ENCODE data around the gene ARHGAP22.

The ARHGAP22 gene

DNA sequence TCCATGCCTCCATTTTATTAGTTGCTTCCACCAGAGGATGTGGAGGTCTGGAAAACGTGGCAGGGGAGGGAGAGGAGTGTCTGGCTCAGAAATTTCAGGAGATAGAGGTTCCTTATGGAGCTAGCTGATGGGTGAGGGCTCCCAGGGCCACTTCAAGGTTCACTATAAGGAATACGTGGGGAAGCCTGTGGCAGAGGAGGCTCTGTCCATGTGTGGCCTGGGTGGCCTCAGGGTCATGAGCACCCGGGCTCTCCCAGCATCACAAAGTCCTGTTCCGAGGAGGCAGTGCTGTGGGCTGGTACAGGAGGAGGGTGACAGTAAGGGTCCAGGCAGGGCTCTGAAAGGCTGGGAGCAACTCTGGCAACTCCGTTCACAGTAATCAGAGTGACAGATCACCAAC is 24.6 kb downstream of the ARHGAP22 start:
- DNase-seq, result no peak

DNA sequence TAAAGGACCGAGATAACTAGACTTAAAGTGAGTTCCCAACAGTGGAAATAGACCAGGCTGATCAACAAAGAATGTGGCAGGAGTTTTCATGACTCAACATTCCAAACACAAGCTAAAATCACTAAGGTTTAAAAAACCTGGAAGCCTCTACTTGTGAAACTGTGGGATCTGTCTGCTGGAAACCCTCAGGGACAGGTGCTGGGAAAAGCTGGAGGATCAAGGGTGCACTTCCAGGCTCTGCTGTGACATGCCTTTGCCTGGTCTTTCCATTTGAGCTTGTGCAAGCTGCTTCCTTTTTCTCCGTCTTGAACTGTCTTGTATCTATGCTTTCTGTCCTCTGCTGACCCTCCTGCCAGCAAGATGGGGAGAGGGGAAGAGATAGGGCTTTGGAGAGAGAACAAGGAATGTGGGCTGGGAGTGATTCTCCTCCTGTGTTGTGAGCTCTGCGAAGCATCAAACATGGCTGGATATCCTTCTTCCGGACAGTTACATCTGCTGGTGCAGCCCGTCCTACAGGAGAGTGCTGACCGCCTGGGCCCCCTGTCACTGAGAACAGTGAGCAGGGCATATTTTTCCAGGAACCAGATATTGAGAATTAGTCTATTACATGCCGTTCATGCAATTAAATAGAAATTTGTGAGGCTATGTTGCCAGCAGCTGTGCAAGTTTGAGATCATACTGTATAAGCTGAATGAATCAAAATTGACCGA is 25.5 kb downstream of the ARHGAP22 start:
- no peak for DNase-seq

DNA sequence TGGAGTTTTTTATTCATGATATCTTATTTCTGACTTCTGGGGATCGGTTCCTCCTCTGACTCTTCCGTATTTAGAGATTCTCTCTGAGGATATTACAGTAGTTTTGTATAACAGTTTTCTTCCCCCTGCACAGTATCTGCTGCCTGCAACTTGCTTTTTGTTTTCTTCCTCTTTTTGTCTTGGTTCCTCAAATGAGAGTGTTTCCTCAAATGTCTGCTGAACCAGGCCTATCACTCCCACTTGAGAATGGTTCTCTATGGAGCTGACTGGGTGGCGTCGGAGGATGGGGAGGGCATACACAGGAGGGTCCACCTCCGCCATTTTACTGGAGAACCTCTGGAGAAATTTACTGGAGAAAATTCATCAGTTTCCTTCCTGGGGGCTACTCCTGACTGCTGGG is 27.7 kb downstream of the ARHGAP22 start:
- no peak for DNase-seq

DNA sequence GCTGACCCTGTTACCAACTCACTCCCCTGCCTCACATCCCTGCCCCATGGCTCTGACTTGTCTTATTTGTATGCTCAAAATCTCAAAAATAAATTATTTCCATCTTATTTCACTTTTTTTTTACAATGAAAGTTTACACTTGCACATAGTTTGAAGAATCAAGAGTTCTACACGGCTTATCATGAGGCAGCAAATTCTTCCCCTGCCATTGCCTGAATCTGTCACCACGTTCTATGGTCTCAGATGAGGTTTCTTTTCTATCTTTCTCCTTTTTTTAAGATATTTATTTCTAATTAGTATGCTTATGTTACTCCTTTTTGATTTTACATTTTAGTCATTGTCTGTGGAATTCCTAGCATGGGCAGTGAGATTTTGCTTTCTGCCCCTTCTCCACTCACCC is 28.4 kb downstream of the ARHGAP22 start:
- DNase-seq, result no peak

DNA sequence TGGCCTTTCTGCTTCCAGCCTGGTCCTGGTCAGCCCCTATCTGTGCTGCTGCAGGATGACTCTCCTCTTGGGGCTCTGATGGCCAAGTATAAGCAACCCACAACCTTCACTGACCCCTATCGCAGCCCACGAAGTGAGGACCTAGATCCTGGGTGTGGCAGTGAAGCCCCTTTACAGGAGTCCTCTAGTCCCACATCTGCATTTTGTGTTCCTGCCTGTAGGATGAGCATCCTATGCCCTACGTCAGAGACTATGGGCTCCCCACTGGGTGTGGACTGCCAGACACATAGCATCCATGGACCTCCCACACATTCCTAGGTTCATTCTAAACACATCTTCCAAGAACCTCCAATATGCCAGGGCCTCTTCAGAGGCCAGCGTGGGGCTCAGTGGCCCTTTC is 29.0 kb downstream of the ARHGAP22 start:
- DNase-seq, result no peak

DNA sequence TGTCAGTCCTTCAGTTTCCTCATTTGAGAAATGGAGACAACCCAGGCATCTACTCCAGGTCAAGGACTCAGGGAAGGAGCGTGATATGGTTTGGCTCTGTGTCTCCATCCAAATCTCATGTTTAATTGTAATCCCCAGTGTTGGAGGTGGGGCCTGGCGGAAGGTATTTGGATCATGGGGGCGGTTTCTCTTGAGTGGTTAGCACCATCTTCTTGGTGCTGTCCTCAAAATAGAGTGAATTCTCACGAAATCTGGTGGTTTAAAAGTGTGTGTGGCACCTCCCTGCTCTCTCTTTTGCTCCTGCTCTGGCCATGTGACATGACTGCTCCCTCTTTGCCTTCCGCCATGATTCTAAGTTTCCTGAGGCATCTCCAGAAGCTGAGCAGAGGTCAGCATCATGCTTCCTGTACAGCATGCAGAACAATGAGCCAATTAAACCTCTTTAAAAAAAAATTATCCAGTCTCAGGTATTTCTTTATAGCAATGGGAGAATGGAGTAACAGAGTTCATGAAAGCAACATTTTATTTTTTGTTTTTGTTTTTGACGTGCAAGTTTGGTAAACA is 30.0 kb downstream of the ARHGAP22 start:
- no peak for DNase-seq

DNA sequence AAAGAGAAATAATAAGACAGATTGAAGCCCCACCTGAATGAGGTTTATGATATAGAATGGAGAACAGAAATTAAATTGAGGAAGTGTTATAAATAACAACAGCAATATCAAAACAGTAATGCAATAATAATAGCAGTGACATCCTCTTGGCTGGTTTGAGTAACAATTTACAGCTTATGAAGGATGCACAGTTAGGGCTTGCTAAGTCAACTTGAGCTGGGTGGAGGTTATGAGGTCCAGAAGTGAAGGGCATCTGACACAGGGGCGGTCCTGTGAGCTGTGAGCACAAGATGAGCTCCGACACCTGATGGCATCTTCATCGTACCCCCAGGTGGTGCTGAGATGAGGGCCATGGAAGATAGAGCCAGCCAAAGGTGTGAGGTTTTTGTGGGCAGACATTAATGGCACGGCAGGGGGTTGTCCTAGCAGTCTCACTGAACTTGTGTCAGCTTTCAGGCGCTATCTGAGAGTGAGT is 30.5 kb downstream of the ARHGAP22 start:
- no peak for DNase-seq

DNA sequence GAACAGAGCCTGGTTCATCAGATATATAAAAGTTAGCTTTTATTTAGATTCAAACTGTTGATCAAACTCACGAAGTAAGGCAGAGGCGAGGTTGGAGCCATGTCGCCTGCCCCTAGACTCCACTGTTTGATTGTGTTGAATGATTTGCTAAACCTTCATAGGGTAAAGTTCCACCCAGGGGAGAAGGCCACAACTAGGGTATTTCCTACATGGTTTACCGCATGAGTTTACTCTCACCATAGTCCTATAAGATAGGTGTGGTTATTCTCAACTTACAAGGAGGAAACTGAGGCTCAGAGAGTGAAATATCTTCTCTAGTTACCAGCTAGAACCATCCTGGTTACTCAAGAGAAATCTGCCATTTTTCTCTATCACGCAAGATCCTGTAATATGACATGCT is 31.8 kb downstream of the ARHGAP22 start:
- no peak for DNase-seq

DNA sequence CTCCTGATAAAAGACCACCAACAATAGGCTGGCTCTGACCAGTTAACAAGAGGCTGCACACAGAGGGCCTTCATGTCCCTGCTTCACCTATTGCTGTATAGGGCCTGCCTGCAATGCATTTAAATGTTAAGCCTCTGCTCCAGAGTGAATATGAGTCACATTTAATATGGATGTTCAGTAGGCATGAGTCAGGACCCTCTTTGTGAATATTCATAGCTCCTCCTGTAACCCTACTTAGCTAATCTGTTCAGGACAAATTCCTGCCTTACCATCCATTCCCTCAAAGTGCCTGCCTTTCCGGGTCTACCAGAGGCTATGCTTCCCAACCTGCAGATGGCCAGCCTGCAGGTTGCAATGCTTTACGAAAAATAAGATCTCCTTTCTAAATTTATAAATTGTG is 32.5 kb downstream of the ARHGAP22 start:
- DNase-seq, result no peak

DNA sequence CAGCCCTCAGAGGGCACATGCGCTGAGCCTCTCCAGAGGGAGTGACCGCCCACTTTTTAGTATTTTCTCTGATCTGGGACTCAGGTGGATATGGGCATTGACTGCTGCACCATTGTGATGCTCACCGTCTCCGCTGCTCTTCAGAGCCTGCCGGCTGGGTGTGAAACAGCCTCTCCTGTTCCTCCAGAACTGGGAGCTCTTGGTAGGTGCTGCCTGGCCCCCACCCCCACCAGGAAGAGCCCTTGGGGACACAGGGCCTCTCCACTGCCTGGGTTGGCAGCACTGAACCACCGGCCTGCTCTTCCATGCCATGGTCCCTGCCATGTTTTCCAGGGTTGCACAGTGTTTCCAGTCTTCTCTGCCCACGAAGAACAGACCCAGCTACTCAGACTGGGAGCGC is 36.3 kb downstream of the ARHGAP22 start:
- DNase-seq, result no peak

DNA sequence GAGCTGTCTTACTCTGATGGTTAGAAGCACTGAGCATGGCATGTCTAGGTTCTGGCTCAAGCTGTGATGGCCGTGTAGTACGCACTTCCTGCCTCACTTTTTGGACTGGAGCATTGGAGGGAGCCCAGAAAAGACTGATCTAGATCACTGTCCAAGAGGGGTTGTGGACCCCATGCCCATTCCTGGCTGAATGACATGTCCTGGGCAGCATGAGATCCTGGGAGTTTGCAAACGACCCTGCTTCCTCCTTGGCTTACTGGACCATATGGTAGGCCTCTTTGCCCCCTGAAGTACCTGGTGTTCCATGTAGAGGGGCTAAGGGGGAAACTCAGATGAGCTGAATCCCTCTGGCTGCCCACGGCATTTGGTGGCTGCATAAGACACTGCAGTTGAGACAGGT is 36.7 kb downstream of the ARHGAP22 start:
- no peak for DNase-seq

DNA sequence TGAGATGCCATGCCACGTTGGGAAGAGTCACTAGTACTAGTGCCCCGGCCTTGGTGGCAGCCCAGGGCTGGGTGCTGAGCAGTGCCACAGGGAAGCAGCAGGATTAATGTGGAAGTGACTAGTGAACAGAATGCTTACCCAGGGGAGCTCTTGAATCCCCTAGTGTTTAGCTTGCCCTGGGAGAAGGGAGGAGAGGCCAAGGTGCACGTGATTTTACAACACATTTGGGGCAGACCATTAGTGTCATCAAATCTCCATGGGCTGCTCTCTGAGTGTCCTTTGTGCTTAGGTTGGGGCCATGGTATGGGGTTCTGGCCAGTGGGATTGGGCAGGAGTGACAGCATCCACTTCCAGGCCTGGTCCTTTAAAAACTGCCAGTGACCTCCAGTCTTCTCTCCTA is 37.5 kb downstream of the ARHGAP22 start:
- no peak for DNase-seq

DNA sequence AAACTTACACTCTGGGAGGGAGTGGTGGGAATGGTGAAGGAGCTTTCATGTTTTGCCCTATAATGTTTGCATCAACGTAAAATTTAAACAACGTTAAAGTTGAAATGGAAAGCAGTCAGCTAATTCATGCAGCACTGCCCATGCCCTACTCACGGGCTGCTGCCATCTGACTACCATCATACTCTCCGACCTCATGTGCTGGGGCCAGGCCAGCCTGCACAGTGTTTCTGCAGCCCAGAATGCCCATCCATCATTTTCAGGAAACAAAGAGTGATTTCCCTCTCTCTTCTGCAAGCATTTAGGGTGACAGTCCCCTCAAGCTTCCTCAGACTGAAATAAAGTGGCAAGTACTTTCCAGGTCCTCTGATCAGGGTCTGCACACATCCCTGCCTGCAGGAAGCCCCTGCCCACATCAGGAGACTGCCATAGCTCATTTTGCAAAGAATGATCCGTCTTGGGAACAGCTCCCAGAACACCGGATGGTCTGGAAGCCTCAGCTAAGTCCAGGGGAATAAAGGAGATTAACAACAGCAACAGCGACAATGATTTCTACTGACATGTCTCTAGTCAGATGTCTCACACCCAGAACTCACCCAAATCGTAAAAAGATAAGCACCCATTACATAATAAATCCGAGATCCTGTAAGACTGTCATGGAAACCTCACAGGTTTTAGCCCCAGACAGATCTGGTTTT is 40.3 kb downstream of the ARHGAP22 start:
- no peak for DNase-seq

DNA sequence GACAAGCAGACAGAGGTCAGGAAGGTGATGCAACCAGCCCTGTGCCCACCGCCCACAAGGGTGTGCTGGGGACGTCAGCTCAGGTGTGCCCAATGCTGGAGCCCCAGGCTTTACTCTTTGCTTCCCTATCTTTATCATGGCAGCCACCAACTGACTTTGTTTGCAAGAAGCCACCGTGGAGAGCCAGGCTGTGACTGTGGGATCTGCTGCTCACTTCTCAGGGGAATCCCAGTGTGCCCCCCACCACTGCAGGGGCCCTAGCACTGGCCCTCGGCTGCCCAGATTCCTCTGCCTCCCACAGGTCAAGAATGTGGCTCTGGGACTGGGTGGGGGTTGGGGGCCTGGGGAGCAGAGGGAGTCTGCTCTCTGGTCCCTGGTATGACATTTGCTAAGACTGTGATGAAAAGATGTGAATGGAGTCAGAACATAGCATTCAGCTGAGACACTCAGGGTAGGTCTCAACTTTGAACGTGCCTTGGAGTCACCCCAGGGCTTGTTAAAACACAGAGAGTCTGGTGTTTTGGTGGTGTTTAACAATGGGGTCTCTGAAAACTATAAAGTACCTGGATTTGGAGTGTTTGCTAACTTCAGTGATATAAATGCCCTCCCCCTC is 47.3 kb downstream of the ARHGAP22 start:
- DNase-seq, result no peak

DNA sequence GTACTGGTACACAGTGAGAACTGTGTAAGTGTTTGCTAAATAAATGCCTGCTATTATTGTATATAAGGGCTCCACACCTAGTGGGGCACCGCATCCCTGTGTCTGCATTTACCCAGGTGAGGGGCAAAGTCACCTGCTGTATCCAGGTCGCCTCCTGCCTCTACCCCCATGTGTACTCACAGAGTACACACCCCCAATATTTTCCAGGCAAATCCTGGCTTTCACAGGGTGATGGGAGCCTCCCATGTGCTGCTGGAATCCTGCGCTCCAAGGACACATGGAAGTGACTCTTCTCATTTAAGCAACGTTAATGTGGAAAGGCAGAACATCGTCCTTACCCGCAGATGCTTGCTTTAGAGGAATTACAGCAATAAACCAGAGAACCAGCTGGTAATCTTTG is 48.2 kb downstream of the ARHGAP22 start:
- no peak for DNase-seq

DNA sequence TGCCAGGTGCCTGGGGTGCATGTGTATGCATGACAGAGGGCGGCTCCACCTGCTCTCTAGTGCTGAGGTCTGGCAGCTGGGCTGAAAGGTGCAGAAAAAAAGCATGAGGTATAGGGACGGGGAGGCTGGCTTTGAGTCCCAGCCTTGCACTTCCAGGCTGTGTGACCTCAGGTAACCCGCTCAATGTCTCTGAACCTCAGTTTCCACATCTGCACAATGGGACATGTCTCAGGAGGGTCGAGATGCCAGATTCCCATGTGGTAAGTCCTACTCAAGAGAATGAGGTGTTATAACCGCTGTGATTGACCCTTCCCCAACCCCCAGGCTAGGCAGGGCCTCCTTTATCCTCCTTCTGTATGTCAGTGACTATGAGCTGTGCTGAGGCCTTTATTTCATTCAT is 48.8 kb downstream of the ARHGAP22 start:
- DNase-seq, result no peak

DNA sequence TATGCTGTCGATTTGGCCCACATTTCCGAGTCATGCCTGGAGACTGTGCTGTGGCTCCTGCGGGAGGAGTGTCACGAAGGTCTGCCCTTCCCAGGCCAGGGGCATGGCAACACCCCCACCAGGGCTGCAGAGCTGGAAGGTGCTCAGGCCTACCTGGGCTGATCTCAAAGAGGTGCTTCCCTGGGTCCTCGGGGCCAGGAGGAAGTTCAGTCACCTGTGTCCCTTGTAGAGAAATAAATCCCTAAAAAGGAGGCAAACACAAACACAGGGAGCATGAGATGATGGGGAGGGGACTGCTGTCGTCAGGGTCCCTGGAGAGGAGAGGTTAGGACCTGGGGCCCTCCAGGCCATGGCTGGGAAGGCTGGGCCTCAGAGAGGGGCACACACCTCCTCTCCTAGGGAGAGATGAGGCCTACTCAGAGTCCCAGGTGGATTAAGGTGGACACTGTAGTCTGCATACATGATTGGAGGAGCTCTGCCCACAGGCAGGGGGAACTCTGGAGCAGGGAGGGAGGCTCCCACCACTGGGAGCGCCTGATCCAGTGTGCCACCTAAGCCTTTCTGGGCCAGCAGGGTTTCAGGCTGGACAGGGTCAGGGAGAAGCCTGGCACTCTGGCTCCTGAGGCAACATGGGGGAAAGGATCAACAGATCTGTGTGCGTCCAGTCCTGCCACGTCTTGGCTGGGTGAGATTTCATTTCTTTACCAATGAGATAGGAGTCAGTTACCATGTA is 49.4 kb downstream of the ARHGAP22 start:
- no peak for DNase-seq

DNA sequence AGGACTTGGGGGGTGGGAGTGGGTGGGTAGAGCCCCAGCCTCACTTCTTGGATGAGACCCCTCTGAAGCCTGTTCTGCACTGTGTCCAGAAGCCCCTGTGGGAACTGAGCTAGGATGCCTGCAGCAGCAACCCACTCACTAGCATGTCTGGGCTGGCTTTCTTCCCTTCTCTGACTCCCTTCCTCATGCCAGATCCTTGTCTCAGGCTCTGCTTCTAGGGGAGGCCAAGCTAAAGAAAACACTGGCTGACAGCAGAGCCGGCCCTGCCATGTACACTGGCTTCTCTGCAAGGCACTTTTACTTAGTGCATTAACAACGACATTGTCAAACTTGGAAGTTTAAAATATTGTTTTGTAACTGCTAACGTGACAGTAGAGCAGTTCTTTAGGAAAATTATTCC is 50.2 kb downstream of the ARHGAP22 start:
- DNase-seq, result no peak

DNA sequence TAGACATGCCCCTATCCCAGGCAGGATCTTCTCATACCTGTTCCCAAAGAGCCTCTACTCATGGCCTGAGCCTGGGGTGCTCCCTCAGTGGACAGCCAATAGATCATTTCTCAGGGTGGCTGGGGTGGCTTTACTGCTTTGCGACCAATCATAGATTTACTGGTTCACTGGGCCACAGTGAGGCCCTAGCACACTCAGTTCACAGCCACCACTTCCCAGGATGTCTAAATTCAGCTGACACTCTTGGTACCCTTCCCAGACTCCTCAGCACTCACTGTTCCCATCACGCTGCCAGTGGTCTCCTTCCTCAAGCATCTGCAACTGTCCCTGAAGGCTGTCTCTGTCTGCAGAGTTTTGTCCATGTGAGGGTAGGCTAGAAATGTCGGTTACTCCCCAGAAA is 50.6 kb downstream of the ARHGAP22 start:
- no peak for DNase-seq

DNA sequence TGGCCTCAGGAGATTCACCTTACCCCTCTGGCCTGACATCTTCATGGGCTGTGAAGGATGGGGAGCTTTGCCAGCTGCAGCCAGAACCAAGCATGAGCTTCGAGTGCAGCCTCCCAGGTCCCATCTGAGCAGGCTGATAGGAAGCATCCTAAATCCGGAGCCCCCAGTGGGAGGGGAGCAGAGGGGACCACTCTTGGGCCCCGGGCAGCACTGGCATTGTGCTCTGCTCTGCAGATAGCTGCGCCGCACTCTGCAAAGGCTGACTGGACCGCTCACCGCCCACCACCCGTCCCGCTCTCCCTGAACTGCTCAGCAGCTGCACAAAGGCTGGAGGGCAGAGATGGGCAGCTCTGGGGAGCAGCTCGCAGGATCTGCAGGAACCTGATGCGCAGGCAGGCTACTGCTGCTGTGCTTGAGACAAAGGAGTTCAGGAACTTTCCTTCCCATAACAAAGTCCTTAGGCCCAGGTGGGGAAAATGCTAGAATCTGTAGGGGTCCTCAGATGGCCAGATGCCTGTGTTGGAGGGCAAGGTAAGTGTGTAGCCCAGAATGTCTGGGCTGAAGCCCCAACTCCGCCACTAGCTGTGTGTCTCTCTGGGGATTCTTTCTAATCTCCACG is 51.8 kb downstream of the ARHGAP22 start:
- no peak for DNase-seq

DNA sequence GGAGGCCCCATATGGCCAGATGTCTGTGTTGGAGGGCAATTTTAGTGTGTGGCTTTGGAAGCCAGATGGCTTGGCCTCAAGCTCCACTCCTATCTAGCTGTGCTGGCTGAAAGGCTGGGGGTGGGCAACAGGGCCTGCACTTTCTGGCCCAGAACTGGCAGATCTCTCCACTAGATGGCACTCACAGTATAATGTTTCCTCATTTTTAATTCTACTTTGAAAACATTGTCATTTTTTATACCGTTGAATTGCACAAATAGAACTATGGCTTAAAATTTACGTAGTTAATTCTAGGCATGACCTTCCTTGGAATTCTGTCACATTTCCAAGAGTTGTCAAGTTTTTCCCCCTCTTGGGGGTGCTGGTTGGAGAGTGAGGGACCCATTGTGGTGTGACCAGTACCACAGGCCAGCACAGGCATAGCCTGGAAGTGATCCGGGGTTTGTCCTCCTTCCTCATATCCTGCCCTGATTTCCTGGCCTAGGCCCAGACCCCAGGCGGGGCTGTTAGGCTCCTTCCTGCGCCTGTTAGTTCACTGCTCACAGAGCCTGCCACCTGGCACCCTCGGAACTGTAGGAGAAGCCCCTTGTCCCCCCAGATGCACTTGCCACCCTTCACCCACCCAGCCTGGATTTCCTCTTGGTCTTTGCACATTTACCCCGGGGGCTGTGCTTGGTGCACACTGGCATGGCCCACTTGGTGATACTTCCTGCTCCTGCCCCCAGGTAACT is 52.8 kb downstream of the ARHGAP22 start:
- peak; percentile 96 for DNase-seq

DNA sequence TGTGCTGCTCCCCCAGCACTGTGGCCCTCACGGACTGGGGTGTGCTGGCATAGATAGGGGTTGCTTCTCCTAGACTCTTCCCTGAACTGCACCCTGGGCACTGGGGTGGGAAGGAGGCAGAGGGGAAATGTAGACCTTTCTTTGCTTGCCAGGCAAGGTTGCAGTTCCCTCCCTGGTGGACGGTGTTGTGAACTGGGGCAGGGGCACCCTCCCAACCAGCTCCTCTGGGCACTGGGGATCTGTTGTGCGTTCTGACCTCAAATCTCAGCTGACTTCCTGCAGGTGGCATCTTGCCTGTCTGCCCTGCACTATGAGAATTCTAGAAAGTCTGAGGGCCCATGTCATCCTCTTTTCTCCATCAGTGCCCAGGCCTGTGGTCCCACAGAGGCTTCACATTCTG is 53.9 kb downstream of the ARHGAP22 start:
- no peak for DNase-seq

Data from NCI-H2171 treated with DMSO at 0.1 percent for 48 hours (cell line).